ENCODE measurements around the gene RER1.

DNA sequence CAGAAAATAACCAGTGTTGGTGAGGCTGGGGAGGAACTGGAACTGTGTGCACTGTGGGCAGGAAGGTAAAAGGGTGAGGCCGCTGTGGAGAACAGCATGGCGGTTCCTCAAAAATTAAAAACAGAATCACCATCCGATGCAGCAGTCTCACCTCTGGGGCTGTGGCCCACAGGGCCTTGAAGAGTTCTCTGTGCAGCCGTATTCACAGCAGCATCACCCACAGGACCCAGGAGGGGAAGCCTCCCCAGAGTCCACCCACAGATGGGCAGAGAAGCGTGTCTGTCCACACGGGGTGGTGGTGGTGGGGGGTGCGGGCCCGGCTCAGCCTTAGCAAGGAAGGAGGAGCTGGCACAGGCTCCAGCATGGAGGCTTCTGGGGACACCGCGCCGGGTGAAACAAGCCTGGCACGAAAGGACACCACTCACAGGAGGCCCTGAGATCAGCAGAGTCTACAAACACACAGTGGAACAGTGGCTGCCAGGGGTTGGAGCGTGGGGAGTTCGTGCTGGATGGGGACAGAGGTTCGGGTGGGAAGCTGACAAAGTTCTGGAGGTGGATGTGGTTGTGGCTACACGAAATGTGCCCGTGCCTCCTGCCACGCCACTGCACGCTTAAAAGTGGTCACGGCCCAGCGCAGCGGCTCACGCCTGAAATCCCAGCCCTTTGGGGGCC is 11.8 kb upstream of the RER1 start:
- TF ChIP-seq SUZ12 (IDR thresholded peaks at IDR 0.05; ENCODE audit: extremely low read depth, insufficient read depth, insufficient read length) (no peak), YY1 (IDR thresholded peaks at IDR 0.05; ENCODE audit: insufficient read depth, insufficient read length) (no peak)

Data from NT2/D1 (cell line).